ENCODE data around the gene NPC1L1.

Gene NPC1L1

GRCh38 chr7:44467217-44467548 is 73.9 kb downstream of the NPC1L1 start:
- H3K79me2 ChIP-seq (ENCODE audit: insufficient read depth, low read length) = peaks cover 22% of the 10 kb centered on the region; the same call in 1 of the 2 replicates

GRCh38 chr7:44466300-44467216 is 74.6 kb downstream of the NPC1L1 start:
- TF ChIP-seq EZH2phosphoT487 (conservative IDR thresholded peaks at IDR 0.05; ENCODE audit: low read length) (no peak), CTCF (IDR thresholded peaks at IDR 0.05; ENCODE audit: insufficient read depth, low read length, poor library complexity, severe bottlenecking) (no peak)
- Histone ChIP-seq H3F3A (ENCODE audit: insufficient read depth) (0 out of 2 replicates have a peak, but pooled peaks cover 4% of the 10 kb centered on the region), H3K79me2 (ENCODE audit: insufficient read depth, low read length) (peaks cover 20% of the 10 kb centered on the region; the same call in 1 of the 2 replicates), H3K36me3 (ENCODE audit: low read length) (peaks cover 21% of the 10 kb centered on the region), H3K4me2 (ENCODE audit: low read depth, low read length, poor library complexity, severe bottlenecking) (no peak overlapping the region), H3K27ac (ENCODE audit: low read depth, low read length) (no peak overlapping the region), H2AFZ (ENCODE audit: low read depth, low read length, severe bottlenecking) (no peak overlapping the region), H3K9ac (ENCODE audit: low read length) (no peak overlapping the region), H3K9me2 (replicated peaks; ENCODE audit: insufficient read depth, low read length) (no peaks in the 10 kb centered on the region), H3K9me3 (ENCODE audit: insufficient read depth, low read length) (no peaks in the 10 kb centered on the region), H4K20me1 (ENCODE audit: low read depth, low read length) (peaks cover 44% of the 10 kb centered on the region), H3K27me3 (ENCODE audit: low read length) (no peaks in the 10 kb centered on the region; the same call in 1 of the 2 replicates), H3K4me3 (ENCODE audit: insufficient read depth, low read length, poor library complexity, severe bottlenecking) (no peak overlapping the region)

More at GRCh38 chr7:44467217-44467548, 73.9 kb downstream of the NPC1L1 start:
- Histone ChIP-seq H3K4me3 (ENCODE audit: insufficient read depth, low read length, poor library complexity, severe bottlenecking) (no peak overlapping the region), H4K20me1 (ENCODE audit: low read depth, low read length) (peaks cover 38% of the 10 kb centered on the region), H3K27me3 (ENCODE audit: low read length) (no peaks in the 10 kb centered on the region), H3K9ac (ENCODE audit: low read length) (no peak overlapping the region), H3K9me2 (replicated peaks; ENCODE audit: insufficient read depth, low read length) (no peaks in the 10 kb centered on the region), H3K4me2 (ENCODE audit: low read depth, low read length, poor library complexity, severe bottlenecking) (no peak overlapping the region), H3F3A (ENCODE audit: insufficient read depth) (0 out of 2 replicates have a peak, but pooled peaks cover 3% of the 10 kb centered on the region), H3K36me3 (ENCODE audit: low read length) (peaks cover 21% of the 10 kb centered on the region), H3K9me3 (ENCODE audit: insufficient read depth, low read length) (no peaks in the 10 kb centered on the region), H2AFZ (ENCODE audit: low read depth, low read length, severe bottlenecking) (no peak overlapping the region), H3K27ac (ENCODE audit: low read depth, low read length) (no peak overlapping the region)
- no peak for TF ChIP-seq CTCF (IDR thresholded peaks at IDR 0.05; ENCODE audit: insufficient read depth, low read length, poor library complexity, severe bottlenecking)
- TF ChIP-seq EZH2phosphoT487 (conservative IDR thresholded peaks at IDR 0.05; ENCODE audit: low read length) = no peak

- H3K9ac ChIP-seq (ENCODE audit: low read length) = no peak overlapping the region
- H3K79me2 ChIP-seq (ENCODE audit: insufficient read depth, low read length) = peaks cover 14% of the 10 kb centered on the region; the same call in 1 of the 2 replicates
- no peak overlapping the region for H3K4me2 ChIP-seq (ENCODE audit: low read depth, low read length, poor library complexity, severe bottlenecking)
- H3K9me2 ChIP-seq (replicated peaks; ENCODE audit: insufficient read depth, low read length) = no peaks in the 10 kb centered on the region
- H3K4me3 ChIP-seq (ENCODE audit: insufficient read depth, low read length, poor library complexity, severe bottlenecking) = no peak overlapping the region
- no peak overlapping the region for H2AFZ ChIP-seq (ENCODE audit: low read depth, low read length, severe bottlenecking)
- peaks cover 27% of the 10 kb centered on the region for H3K36me3 ChIP-seq (ENCODE audit: low read length)
- H4K20me1 ChIP-seq (ENCODE audit: low read depth, low read length) = peaks cover 53% of the 10 kb centered on the region
- H3F3A ChIP-seq (ENCODE audit: insufficient read depth) = peaks cover 7% of the 10 kb centered on the region; the same call in 1 of the 2 replicates
- H3K27ac ChIP-seq (ENCODE audit: low read depth, low read length) = no peak overlapping the region
- no peaks in the 10 kb centered on the region; the same call in 1 of the 2 replicates for H3K27me3 ChIP-seq (ENCODE audit: low read length)
- TF ChIP-seq EZH2phosphoT487 (conservative IDR thresholded peaks at IDR 0.05; ENCODE audit: low read length) (no peak), CTCF (IDR thresholded peaks at IDR 0.05; ENCODE audit: insufficient read depth, low read length, poor library complexity, severe bottlenecking) (no peak)
- no peaks in the 10 kb centered on the region for H3K9me3 ChIP-seq (ENCODE audit: insufficient read depth, low read length)
Observed at GRCh38 chr7:44465490-44465889, 75.6 kb downstream of the NPC1L1 start.

Data from SU-DHL-6 (cell line).